HEK293 (cell line): ENCODE measurements around the gene LRRC47.

ENCODE experiments used
- CTCF ChIA-PET: fragments of 350-600 bp; formaldehyde crosslinking; extraction: SDS; loops from one replicate; lab custom pipeline; 2021; ENCODE audit warnings: antibody characterized with exemption; lab: Yijun Ruan, JAX
- POLR2A ChIA-PET: fragments of 300-600 bp; formaldehyde crosslinking; extraction: SDS; loops from one replicate; lab custom pipeline; 2020; ENCODE audit warnings: antibody characterized with exemption, inconsistent platforms; lab: Yijun Ruan, JAX
- H3K27ac ChIP-seq: fragments of 200-500 bp; sonication (Bioruptor generic); 2 replicates; pipeline ENCODE4 v1.5.1; 2014; ENCODE audit warnings: low read depth, low read length, control low read depth, inconsistent platforms; ENCODE audit errors: extremely low read depth
- H3K36me3 ChIP-seq, 2 experiments: fragments of 200-500 bp in 1 of 2; sonication (Bioruptor generic) in 1 of 2; 1 replicate in 1 of 2; 2 replicates in 1 of 2; pipeline ENCODE4 v1.5.1; 2014 to 2017; ENCODE audit warnings: inconsistent platforms in 2 of 2, low read length in 2 of 2; ENCODE audit not compliant: control insufficient read depth in 2 of 2, insufficient read depth in 1 of 2
- H3K4me1 ChIP-seq: fragments of 200-500 bp; sonication (Bioruptor generic); 2 replicates; pipeline ENCODE4 v1.5.1; 2014; ENCODE audit warnings: mild to moderate bottlenecking, low read length, inconsistent platforms; ENCODE audit not compliant: control insufficient read depth, insufficient read depth
- H3K4me3 ChIP-seq: 2 replicates; pipeline ENCODE4 v1.5.1; 2011; ENCODE audit warnings: low read depth, mild to moderate bottlenecking, control low read depth, low read length, moderate library complexity
- H3K9me3 ChIP-seq: fragments of 200-500 bp; sonication (Bioruptor generic); 2 replicates; pipeline ENCODE4 v1.5.1; 2014; ENCODE audit warnings: low read depth, low read length, inconsistent platforms; ENCODE audit not compliant: control insufficient read depth, insufficient read depth
- GLIS1 ChIP-seq: fragments of 450-650 bp; formaldehyde crosslinking; IDR thresholded peaks from 2 replicates; pipeline ENCODE4 v1.5.1; 2016; ENCODE audit warnings: missing biosample characterization, missing genetic modification characterization
- GLIS2 ChIP-seq: fragments of 450-650 bp; formaldehyde crosslinking; IDR thresholded peaks from 2 replicates; pipeline ENCODE4 v1.5.1; 2016; ENCODE audit warnings: missing biosample characterization, missing genetic modification characterization
- PRDM2 ChIP-seq: fragments of 450-650 bp; formaldehyde crosslinking; IDR thresholded peaks from 2 replicates; pipeline ENCODE4 v1.5.1; 2016; ENCODE audit warnings: missing biosample characterization, missing genetic modification characterization, borderline replicate concordance
- YY2 ChIP-seq: fragments of 450-650 bp; formaldehyde crosslinking; IDR thresholded peaks from 2 replicates; pipeline ENCODE4 v1.5.1; 2016; ENCODE audit warnings: missing biosample characterization, missing genetic modification characterization
- ZFP37 ChIP-seq: fragments of 450-650 bp; formaldehyde crosslinking; IDR thresholded peaks from 2 replicates; pipeline ENCODE4 v1.5.1; 2016; ENCODE audit warnings: missing biosample characterization, missing genetic modification characterization
- ZNF10 ChIP-seq: fragments of 450-650 bp; formaldehyde crosslinking; IDR thresholded peaks from 2 replicates; pipeline ENCODE4 v1.5.1; 2017; ENCODE audit warnings: missing biosample characterization, missing genetic modification characterization
- ZNF155 ChIP-seq: fragments of 450-650 bp; formaldehyde crosslinking; IDR thresholded peaks from 2 replicates; pipeline ENCODE4 v1.5.1; 2016; ENCODE audit warnings: missing biosample characterization, missing genetic modification characterization
- ZNF19 ChIP-seq: fragments of 450-650 bp; formaldehyde crosslinking; IDR thresholded peaks from 2 replicates; pipeline ENCODE4; 2016; ENCODE audit warnings: missing biosample characterization, missing genetic modification characterization, low read depth
- ZNF223 ChIP-seq: fragments of 450-650 bp; formaldehyde crosslinking; IDR thresholded peaks from 2 replicates; pipeline ENCODE4 v1.5.1; 2016; ENCODE audit warnings: missing biosample characterization, missing genetic modification characterization
- ZNF362 ChIP-seq: fragments of 450-650 bp; formaldehyde crosslinking; IDR thresholded peaks from 2 replicates; pipeline ENCODE4 v1.5.1; 2016; ENCODE audit warnings: missing biosample characterization, missing genetic modification characterization
- ZNF600 ChIP-seq: fragments of 450-650 bp; formaldehyde crosslinking; IDR thresholded peaks from 2 replicates; pipeline ENCODE4 v1.5.1; 2016; ENCODE audit warnings: missing biosample characterization, missing genetic modification characterization
- ZNF777 ChIP-seq: fragments of 450-650 bp; formaldehyde crosslinking; IDR thresholded peaks from 2 replicates; pipeline ENCODE4 v1.5.1; 2017; ENCODE audit warnings: missing biosample characterization, missing genetic modification characterization, borderline replicate concordance
- ZNF791 ChIP-seq: fragments of 450-650 bp; formaldehyde crosslinking; IDR thresholded peaks from 2 replicates; pipeline ENCODE4 v1.5.1; 2016; ENCODE audit warnings: missing biosample characterization, missing genetic modification characterization

Gene LRRC47

GRCh38 chr1:3774946-3775489, 21.3 kb downstream of the LRRC47 start:
- no peak overlapping the region for H3K4me3 ChIP-seq
- TF ChIP-seq GLIS1 (tag by site-specific recombination) (peak; percentile 43; the same call in 1 of the 2 replicates), ZNF362 (tag by site-specific recombination) (no peak)
- no peaks in the 10 kb centered on the region for H3K4me1 ChIP-seq
- no peak overlapping the region for H3K27ac ChIP-seq
- no peaks in the 10 kb centered on the region for H3K9me3 ChIP-seq
- peaks cover 0 to 22% of the 10 kb centered on the region in 2 experiments; a peak in 1 of 3 replicates for H3K36me3 ChIP-seq
- POLR2A ChIA-PET, result interaction anchor here (1.5 to 2.0 kb wide), 3 partner anchors 14 to 21 kb away, joined by 3 to 7 read pairs (median 5); partner anchors contain the start of gene LRRC47
- CTCF ChIA-PET, result interaction anchor here (1.4 to 2.0 kb wide), 3 partner anchors 10 to 27 kb away, joined by 3 to 10 read pairs (median 4); no protein-coding TSS in a partner anchor

- no peaks in the 10 kb centered on the region for H3K9me3 ChIP-seq
- no peak for TF ChIP-seq ZFP37
- no peak for TF ChIP-seq ZNF791
- TF ChIP-seq ZNF600 (tag by site-specific recombination), result 0 out of 2 replicates have a peak, but pooled peaks have one; percentile 10
- POLR2A ChIA-PET, result interaction anchor here (0.6 to 2.0 kb wide), 4 partner anchors 10 to 22 kb away, joined by 3 to 7 read pairs (median 4); partner anchors contain the start of gene LRRC47
- H3K27ac ChIP-seq, result no peak overlapping the region
- H3K36me3 ChIP-seq, result peaks cover 0 to 16% of the 10 kb centered on the region in 2 experiments; a peak in 1 of 3 replicates
- no peak overlapping the region for H3K4me3 ChIP-seq
- H3K4me1 ChIP-seq, result no peaks in the 10 kb centered on the region
- CTCF ChIA-PET, result interaction anchor here (2.0 kb wide), 1 partner anchor 27 kb away, joined by 10 read pairs; no protein-coding TSS in a partner anchor
These were observed 21.9 kb downstream of the LRRC47 start for GRCh38 chr1:3774276-3774945.

GRCh38 chr1:3773572-3774275, 22.6 kb downstream of the LRRC47 start:
- H3K4me3 ChIP-seq, result no peak overlapping the region
- peaks cover 0 to 9% of the 10 kb centered on the region in 2 experiments; a peak in 1 of 3 replicates for H3K36me3 ChIP-seq
- TF ChIP-seq GLIS2 (tag by site-specific recombination) (0 out of 2 replicates have a peak, but pooled peaks have one; percentile 5), ZNF19 (tag by site-specific recombination) (no peak), ZNF600 (tag by site-specific recombination) (peak; percentile 38; the same call in 1 of the 2 replicates), ZNF10 (tag by site-specific recombination) (peak; percentile 75)
- no peaks in the 10 kb centered on the region for H3K4me1 ChIP-seq
- CTCF ChIA-PET, result no interaction called here
- H3K9me3 ChIP-seq, result no peaks in the 10 kb centered on the region
- POLR2A ChIA-PET, result interaction anchor here (0.6 to 0.8 kb wide), 2 partner anchors 11 to 14 kb away, joined by 3 read pairs; no protein-coding TSS in a partner anchor
- H3K27ac ChIP-seq, result no peak overlapping the region

GRCh38 chr1:3772715-3773571, 23.4 kb downstream of the LRRC47 start, which contains the start of gene SMIM1:
Gene SMIM1 (plus strand): TSS chr1:3772749. CDS start chr1:3775374, 2,625 bp downstream.
- CTCF ChIA-PET, result no interaction called here
- Histone ChIP-seq H3K4me3 (peak within 1 kb of the TSS; percentile 49), H3K27ac (peak within 1 kb of the TSS; percentile 37; the same call in 1 of the 2 replicates), H3K4me1 (no peaks in the 10 kb centered on the region), H3K36me3 (peaks cover 0 to 1% of the 10 kb centered on the region in 2 experiments; a peak in 1 of 3 replicates), H3K9me3 (no peaks in the 10 kb centered on the region)
- POLR2A ChIA-PET, result no interaction called here
- TF ChIP-seq ZNF155 (tag by site-specific recombination) (no peak), ZNF10 (tag by site-specific recombination) (peak; percentile 76; the same call in 1 of the 2 replicates), ZNF223 (no peak), YY2 (tag by site-specific recombination) (no peak), ZNF777 (tag by site-specific recombination) (no peak), PRDM2 (tag by site-specific recombination) (no peak)
